Activated CD4-positive, alpha-beta T cell treated with anti-CD3 and anti-CD28 coated beads, Interleukin-2, Interleukin-6, amounts not matched to agents 100 ng/mL and 50 ng/mL, durations not matched to agents 16 hours and 8 hours (primary cell): Measurements from ENCODE around the gene ZMYND15.
A peak's percentile ranks its signal among the peaks of the same experiment; 100 is the strongest.

ENCODE experiments used
- DNase-seq: peaks from one replicate; pipeline ENCODE4 v3.0.0-alpha.2; 2020

The ZMYND15 gene

DNA sequence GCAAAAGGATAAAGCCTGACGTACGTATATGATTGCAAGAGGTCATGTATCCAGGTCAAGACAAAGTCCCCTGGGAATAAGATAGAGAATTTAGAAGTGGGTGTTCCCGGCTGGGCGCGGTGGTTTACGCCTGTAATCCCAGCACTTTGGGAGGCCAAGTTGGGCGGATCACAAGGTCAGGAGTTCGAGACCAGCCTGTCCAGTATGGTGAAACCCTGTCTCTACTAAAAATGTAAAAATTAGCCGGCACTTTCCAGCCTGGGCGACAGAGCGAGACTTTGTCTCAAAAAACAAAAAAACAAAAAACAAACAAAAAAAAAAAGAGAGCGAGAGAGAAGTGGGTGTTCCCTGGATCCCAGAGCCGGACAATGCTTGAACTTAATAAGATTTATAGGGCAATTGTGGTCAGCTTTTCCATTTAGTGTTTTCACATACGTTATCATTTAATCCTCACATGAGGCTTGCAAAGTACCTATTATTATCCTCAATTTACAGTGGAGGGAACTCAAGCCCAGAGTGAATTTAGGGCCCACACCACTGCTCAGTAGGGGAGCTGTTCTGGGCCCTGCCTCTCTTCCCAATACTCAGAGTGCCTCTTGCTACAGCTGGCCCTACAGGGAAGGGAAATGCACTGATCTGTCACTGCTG, 48.6 kb downstream of the ZMYND15 start:
- no peak for DNase-seq

GRCh38 chr17:4788807-4789700, 49.4 kb downstream of the ZMYND15 start, which contains the start of gene GLTPD2:
Gene GLTPD2 (plus strand): TSS chr17:4788964. CDS start chr17:4789012, 48 bp downstream.
- DNase-seq: no peak

- no peak for DNase-seq
Measured at GRCh38 chr17:4789701-4789950, 50.0 kb downstream of the ZMYND15 start.

- DNase-seq: peak; percentile 90
Measured at GRCh38 chr17:4789951-4790704, 50.5 kb downstream of the ZMYND15 start.

DNA sequence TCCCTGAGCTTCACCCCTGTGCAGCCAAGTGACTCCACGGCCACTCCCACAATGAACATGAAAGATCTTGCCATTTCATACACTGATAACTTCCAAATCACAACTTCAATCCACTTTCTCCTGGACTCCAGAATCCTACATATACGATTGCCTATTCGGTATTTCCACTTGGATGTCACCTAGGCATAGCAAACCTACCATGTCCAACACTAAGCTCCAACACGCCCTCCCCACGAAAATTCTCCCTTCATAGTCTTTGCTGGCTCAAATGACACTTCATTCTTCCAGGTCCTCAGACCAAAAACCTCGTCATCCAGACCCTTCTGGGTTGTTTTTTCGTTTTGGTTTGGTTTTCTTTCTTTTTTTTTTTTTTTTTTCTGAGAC, 51.1 kb downstream of the ZMYND15 start:
- no peak for DNase-seq

- no peak for DNase-seq
Measured at GRCh38 chr17:4795168-4795567, 55.5 kb downstream of the ZMYND15 start.
